HEK293 (cell line): Measurements from ENCODE around the gene TSPAN9.

Source experiments
- CTCF ChIP-seq: fragments of 450-650 bp; formaldehyde crosslinking; IDR thresholded peaks from 2 replicates; pipeline ENCODE4 v1.5.1; 2016; ENCODE audit warnings: missing biosample characterization, missing genetic modification characterization
- FEZF1 ChIP-seq: fragments of 450-650 bp; formaldehyde crosslinking; IDR thresholded peaks from 2 replicates; pipeline ENCODE4 v1.5.1; 2016; ENCODE audit warnings: missing biosample characterization, missing genetic modification characterization
- ZNF16 ChIP-seq: fragments of 450-650 bp; formaldehyde crosslinking; IDR thresholded peaks from 2 replicates; pipeline ENCODE4 v1.5.1; 2016; ENCODE audit warnings: low read depth, missing biosample characterization, missing genetic modification characterization
- ZNF274 ChIP-seq, 2 experiments: fragments of 200-500 bp in 1 of 2; fragments of 450-650 bp in 1 of 2; sonication (Bioruptor generic) in 1 of 2; formaldehyde crosslinking in 1 of 2; IDR thresholded peaks; 2 replicates each; pipeline versions ENCODE4 v1.5.1 to v1.6.1; 2014 to 2016; ENCODE audit warnings: borderline replicate concordance in 1 of 2, inconsistent platforms in 1 of 2, low read length in 1 of 2, missing biosample characterization in 1 of 2, missing genetic modification characterization in 1 of 2
- ZNF423 ChIP-seq: fragments of 450-650 bp; formaldehyde crosslinking; IDR thresholded peaks from 2 replicates; pipeline ENCODE4 v1.5.1; 2016; ENCODE audit warnings: missing biosample characterization, missing genetic modification characterization
- ZNF473 ChIP-seq: fragments of 450-650 bp; formaldehyde crosslinking; IDR thresholded peaks from 2 replicates; pipeline ENCODE4 v1.5.1; 2017; ENCODE audit warnings: missing biosample characterization, missing genetic modification characterization
- ZNF560 ChIP-seq: fragments of 450-650 bp; formaldehyde crosslinking; IDR thresholded peaks from 2 replicates; pipeline ENCODE4 v1.5.1; 2017; ENCODE audit warnings: missing biosample characterization, missing genetic modification characterization, borderline replicate concordance
- ZSCAN4 ChIP-seq: fragments of 450-650 bp; formaldehyde crosslinking; IDR thresholded peaks from 2 replicates; pipeline ENCODE4 v1.5.1; 2017; ENCODE audit warnings: missing biosample characterization, missing genetic modification characterization
- TF ChIP-seq, protein P1 (sequence below): fragments of 450-650 bp; formaldehyde crosslinking; conservative IDR thresholded peaks from 2 replicates; pipeline ENCODE4 v1.5.1; 2016; ENCODE audit warnings: low read depth, missing biosample characterization, missing genetic modification characterization
- TF ChIP-seq, protein P2 (sequence below): IDR thresholded peaks from 2 replicates; pipeline ENCODE4 v1.6.1; 2011; ENCODE audit warnings: mild to moderate bottlenecking, low read depth, low read length, borderline replicate concordance
- TF ChIP-seq, protein P3 (sequence below): fragments of 450-650 bp; formaldehyde crosslinking; IDR thresholded peaks from 2 replicates; pipeline ENCODE4 v1.5.1; 2016; ENCODE audit warnings: missing biosample characterization, missing genetic modification characterization
- TF ChIP-seq, protein P4 (sequence below): fragments of 450-650 bp; formaldehyde crosslinking; IDR thresholded peaks from 2 replicates; pipeline ENCODE4 v1.5.1; 2016; ENCODE audit warnings: missing biosample characterization, missing genetic modification characterization

GRCh38 chr12:3055026-3055703 is 22.0 kb upstream of the TSPAN9 start:
- no peak for TF ChIP-seq CTCF (tag by site-specific recombination)
- TF ChIP-seq ZSCAN4: no peak
- no peak for TF ChIP-seq ZNF16 (tag by site-specific recombination)
- TF ChIP-seq, protein P1, sequence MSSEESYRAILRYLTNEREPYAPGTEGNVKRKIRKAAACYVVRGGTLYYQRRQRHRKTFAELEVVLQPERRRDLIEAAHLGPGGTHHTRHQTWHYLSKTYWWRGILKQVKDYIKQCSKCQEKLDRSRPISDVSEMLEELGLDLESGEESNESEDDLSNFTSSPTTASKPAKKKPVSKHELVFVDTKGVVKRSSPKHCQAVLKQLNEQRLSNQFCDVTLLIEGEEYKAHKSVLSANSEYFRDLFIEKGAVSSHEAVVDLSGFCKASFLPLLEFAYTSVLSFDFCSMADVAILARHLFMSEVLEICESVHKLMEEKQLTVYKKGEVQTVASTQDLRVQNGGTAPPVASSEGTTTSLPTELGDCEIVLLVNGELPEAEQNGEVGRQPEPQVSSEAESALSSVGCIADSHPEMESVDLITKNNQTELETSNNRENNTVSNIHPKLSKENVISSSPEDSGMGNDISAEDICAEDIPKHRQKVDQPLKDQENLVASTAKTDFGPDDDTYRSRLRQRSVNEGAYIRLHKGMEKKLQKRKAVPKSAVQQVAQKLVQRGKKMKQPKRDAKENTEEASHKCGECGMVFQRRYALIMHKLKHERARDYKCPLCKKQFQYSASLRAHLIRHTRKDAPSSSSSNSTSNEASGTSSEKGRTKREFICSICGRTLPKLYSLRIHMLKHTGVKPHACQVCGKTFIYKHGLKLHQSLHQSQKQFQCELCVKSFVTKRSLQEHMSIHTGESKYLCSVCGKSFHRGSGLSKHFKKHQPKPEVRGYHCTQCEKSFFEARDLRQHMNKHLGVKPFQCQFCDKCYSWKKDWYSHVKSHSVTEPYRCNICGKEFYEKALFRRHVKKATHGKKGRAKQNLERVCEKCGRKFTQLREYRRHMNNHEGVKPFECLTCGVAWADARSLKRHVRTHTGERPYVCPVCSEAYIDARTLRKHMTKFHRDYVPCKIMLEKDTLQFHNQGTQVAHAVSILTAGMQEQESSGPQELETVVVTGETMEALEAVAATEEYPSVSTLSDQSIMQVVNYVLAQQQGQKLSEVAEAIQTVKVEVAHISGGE (tag by site-specific recombination): no peak
- TF ChIP-seq ZNF423 (tag by site-specific recombination): no peak
- no peak for TF ChIP-seq ZNF274 (IDR thresholded peaks at IDR 0.05; ENCODE audit: low read length)
- no peak for TF ChIP-seq ZNF274 (tag by site-specific recombination; IDR thresholded peaks at IDR 0.05; ENCODE audit: borderline replicate concordance)
- TF ChIP-seq, protein P2, sequence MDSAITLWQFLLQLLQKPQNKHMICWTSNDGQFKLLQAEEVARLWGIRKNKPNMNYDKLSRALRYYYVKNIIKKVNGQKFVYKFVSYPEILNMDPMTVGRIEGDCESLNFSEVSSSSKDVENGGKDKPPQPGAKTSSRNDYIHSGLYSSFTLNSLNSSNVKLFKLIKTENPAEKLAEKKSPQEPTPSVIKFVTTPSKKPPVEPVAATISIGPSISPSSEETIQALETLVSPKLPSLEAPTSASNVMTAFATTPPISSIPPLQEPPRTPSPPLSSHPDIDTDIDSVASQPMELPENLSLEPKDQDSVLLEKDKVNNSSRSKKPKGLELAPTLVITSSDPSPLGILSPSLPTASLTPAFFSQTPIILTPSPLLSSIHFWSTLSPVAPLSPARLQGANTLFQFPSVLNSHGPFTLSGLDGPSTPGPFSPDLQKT: no peak
- no peak for TF ChIP-seq ZNF473
- TF ChIP-seq FEZF1 (tag by site-specific recombination): no peak
- TF ChIP-seq, protein P3, sequence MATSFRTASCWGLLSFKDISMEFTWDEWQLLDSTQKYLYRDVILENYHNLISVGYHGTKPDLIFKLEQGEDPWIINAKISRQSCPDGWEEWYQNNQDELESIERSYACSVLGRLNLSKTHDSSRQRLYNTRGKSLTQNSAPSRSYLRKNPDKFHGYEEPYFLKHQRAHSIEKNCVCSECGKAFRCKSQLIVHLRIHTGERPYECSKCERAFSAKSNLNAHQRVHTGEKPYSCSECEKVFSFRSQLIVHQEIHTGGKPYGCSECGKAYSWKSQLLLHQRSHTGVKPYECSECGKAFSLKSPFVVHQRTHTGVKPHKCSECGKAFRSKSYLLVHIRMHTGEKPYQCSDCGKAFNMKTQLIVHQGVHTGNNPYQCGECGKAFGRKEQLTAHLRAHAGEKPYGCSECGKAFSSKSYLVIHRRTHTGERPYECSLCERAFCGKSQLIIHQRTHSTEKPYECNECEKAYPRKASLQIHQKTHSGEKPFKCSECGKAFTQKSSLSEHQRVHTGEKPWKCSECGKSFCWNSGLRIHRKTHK: no peak
- no peak for TF ChIP-seq ZNF560 (tag by site-specific recombination)
- TF ChIP-seq, protein P4, sequence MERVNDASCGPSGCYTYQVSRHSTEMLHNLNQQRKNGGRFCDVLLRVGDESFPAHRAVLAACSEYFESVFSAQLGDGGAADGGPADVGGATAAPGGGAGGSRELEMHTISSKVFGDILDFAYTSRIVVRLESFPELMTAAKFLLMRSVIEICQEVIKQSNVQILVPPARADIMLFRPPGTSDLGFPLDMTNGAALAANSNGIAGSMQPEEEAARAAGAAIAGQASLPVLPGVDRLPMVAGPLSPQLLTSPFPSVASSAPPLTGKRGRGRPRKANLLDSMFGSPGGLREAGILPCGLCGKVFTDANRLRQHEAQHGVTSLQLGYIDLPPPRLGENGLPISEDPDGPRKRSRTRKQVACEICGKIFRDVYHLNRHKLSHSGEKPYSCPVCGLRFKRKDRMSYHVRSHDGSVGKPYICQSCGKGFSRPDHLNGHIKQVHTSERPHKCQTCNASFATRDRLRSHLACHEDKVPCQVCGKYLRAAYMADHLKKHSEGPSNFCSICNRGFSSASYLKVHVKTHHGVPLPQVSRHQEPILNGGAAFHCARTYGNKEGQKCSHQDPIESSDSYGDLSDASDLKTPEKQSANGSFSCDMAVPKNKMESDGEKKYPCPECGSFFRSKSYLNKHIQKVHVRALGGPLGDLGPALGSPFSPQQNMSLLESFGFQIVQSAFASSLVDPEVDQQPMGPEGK (tag by site-specific recombination): no peak
